ENCODE measurements around the gene SMC3. TPM values are rescaled to one million over a fixed set of nuclear protein-coding genes. Genes with fewer than 3 reads are reported as not detected.

Gene SMC3
- total and polyA plus RNA-seq, 2 experiments from 2014 or later: 72.3 to 320 TPM

DNA sequence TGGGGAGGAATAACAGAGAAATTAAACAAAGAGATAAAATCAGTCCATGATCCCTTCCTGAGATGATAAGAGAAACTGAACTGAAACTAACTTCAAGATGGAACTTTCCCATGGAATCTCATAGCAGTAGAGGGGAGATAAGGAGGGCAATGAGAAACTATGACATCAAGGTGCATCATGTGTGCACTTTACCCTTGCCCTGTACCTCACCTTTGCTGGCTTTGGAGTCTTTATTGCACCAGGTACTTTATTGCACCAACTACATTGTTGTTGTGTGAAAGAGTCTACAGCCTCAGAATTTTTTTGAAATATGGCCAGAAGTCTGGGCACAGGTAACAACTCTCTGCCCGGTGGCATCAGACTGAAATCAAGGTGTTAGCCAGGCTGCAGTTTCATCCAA is 11.2 kb upstream of the SMC3 start (continued):
- TF ChIP-seq ZNF462 (CRISPR knock-in tag; IDR thresholded peaks at IDR 0.05) (no peak), ETS1 (IDR thresholded peaks at IDR 0.05) (no peak), NANOG (IDR thresholded peaks at IDR 0.05; ENCODE audit: borderline replicate concordance) (no peak), ZNF331 (CRISPR knock-in tag; IDR thresholded peaks at IDR 0.05; ENCODE audit: low read depth) (no peak)

GRCh38 chr10:110556969-110557601 is 10.4 kb upstream of the SMC3 start:
- peaks cover 3% of the 10 kb centered on the region for H3K27me3 Mint-ChIP-seq (ENCODE audit: insufficient read depth, low read depth, poor library complexity)
- ATAC-seq: peak; percentile 72
- no peak for TF ChIP-seq EZH2phosphoT487 (IDR thresholded peaks at IDR 0.05; ENCODE audit: unreplicated experiment)
- no peak for TF ChIP-seq NANOG (IDR thresholded peaks at IDR 0.05; ENCODE audit: borderline replicate concordance)
- TF ChIP-seq ZNF462 (CRISPR knock-in tag; IDR thresholded peaks at IDR 0.05): no peak

More at GRCh38 chr10:110556969-110557601, 10.4 kb upstream of the SMC3 start:
- Histone ChIP-seq H2AFZ (no peak overlapping the region), H3K79me2 (replicated peaks; ENCODE audit: insufficient read depth) (no peaks in the 10 kb centered on the region), H3K4me2 (no peak overlapping the region), H3K4me3 (no peak overlapping the region), H3F3A (replicated peaks; ENCODE audit: low read depth) (no peaks in the 10 kb centered on the region), H3K9me2 (ENCODE audit: insufficient read depth) (peaks cover 8% of the 10 kb centered on the region), H3K27me3 (ENCODE audit: insufficient read depth) (no peaks in the 10 kb centered on the region), H4K20me1 (replicated peaks; ENCODE audit: insufficient read depth) (no peaks in the 10 kb centered on the region), H3K36me3 (ENCODE audit: insufficient read depth) (no peaks in the 10 kb centered on the region), H3K4me1 (ENCODE audit: insufficient read depth) (peaks cover 15% of the 10 kb centered on the region), H3K27ac (ENCODE audit: low read depth) (no peak overlapping the region)
- H3K4me1 Mint-ChIP-seq: peaks cover 25% of the 10 kb centered on the region
- no peak overlapping the region for H3K4me3 Mint-ChIP-seq
- no peak overlapping the region for H3K27ac Mint-ChIP-seq
- DNase-seq (ENCODE audit: low spot score): peak; percentile 93
- no peaks in the 10 kb centered on the region; the same call in 2 of the 3 replicates for H3K9me3 Mint-ChIP-seq
- peaks cover 4% of the 10 kb centered on the region; the same call in 1 of the 3 replicates for H3K36me3 Mint-ChIP-seq (ENCODE audit: low read depth)

Measured in GM23338 (cell line).